ENCODE measurements around the gene GASK1B. TPM values are rescaled to one million over a fixed set of nuclear protein-coding genes. Genes with fewer than 3 reads are reported as not detected.

The GASK1B gene
- total RNA-seq, 1 experiment from 2014 or later: 1.1 TPM

GRCh38 chr4:158209825-158210807, 37.3 kb upstream of the GASK1B start, which contains the start of gene TMEM144:
Gene TMEM144 (plus strand): TSS chr4:158210486. CDS start chr4:158212668, 2,182 bp downstream.
- in situ Hi-C loops (cut with HindIII; ENCODE audit: low pct_unique_long_range_greater_than_20kb, low sequenced_read_pairs): no loop called here
- H3K4me3 ChIP-seq (ENCODE audit: low read depth in 2 of 2, low read length in 2 of 2): peak within 1 kb of the TSS; percentile 53 to 78
- intact Hi-C loops (cut with micrococcal nuclease; ENCODE audit: unreplicated experiment): no loop called here
- TF ChIP-seq SIN3A (IDR thresholded peaks at IDR 0.05; ENCODE audit: borderline replicate concordance, insufficient read depth, low read depth, low read length) (no peak), TCF7L2 (IDR thresholded peaks at IDR 0.05; ENCODE audit: low read depth, low read length) (no peak), POLR2AphosphoS5 (IDR thresholded peaks at IDR 0.05; ENCODE audit: low read depth, low read length) (no peak)
- TF ChIP-seq, protein P1, sequence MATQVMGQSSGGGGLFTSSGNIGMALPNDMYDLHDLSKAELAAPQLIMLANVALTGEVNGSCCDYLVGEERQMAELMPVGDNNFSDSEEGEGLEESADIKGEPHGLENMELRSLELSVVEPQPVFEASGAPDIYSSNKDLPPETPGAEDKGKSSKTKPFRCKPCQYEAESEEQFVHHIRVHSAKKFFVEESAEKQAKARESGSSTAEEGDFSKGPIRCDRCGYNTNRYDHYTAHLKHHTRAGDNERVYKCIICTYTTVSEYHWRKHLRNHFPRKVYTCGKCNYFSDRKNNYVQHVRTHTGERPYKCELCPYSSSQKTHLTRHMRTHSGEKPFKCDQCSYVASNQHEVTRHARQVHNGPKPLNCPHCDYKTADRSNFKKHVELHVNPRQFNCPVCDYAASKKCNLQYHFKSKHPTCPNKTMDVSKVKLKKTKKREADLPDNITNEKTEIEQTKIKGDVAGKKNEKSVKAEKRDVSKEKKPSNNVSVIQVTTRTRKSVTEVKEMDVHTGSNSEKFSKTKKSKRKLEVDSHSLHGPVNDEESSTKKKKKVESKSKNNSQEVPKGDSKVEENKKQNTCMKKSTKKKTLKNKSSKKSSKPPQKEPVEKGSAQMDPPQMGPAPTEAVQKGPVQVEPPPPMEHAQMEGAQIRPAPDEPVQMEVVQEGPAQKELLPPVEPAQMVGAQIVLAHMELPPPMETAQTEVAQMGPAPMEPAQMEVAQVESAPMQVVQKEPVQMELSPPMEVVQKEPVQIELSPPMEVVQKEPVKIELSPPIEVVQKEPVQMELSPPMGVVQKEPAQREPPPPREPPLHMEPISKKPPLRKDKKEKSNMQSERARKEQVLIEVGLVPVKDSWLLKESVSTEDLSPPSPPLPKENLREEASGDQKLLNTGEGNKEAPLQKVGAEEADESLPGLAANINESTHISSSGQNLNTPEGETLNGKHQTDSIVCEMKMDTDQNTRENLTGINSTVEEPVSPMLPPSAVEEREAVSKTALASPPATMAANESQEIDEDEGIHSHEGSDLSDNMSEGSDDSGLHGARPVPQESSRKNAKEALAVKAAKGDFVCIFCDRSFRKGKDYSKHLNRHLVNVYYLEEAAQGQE (IDR thresholded peaks at IDR 0.05; ENCODE audit: insufficient read depth in 1 of 2, low read depth in 2 of 2, low read length in 1 of 2): no peak
- TF ChIP-seq, protein P2, sequence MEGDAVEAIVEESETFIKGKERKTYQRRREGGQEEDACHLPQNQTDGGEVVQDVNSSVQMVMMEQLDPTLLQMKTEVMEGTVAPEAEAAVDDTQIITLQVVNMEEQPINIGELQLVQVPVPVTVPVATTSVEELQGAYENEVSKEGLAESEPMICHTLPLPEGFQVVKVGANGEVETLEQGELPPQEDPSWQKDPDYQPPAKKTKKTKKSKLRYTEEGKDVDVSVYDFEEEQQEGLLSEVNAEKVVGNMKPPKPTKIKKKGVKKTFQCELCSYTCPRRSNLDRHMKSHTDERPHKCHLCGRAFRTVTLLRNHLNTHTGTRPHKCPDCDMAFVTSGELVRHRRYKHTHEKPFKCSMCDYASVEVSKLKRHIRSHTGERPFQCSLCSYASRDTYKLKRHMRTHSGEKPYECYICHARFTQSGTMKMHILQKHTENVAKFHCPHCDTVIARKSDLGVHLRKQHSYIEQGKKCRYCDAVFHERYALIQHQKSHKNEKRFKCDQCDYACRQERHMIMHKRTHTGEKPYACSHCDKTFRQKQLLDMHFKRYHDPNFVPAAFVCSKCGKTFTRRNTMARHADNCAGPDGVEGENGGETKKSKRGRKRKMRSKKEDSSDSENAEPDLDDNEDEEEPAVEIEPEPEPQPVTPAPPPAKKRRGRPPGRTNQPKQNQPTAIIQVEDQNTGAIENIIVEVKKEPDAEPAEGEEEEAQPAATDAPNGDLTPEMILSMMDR (IDR thresholded peaks at IDR 0.05): no peak
- peaks cover 5% of the 10 kb centered on the region for H3K4me1 ChIP-seq (ENCODE audit: control insufficient read depth, insufficient read depth, low read length)
- POLR2A ChIA-PET: interaction anchor here (0.5 kb wide), 1 partner anchor 28 kb away, joined by 3 read pairs; no protein-coding TSS in a partner anchor
- DNase-seq (ENCODE audit: low read depth, low spot score) (peak; percentile 45), ATAC-seq (peak; percentile 99)
- H3K27me3 ChIP-seq (ENCODE audit: control insufficient read depth, insufficient read depth, low read length): no peaks in the 10 kb centered on the region
- peak within 1 kb of the TSS; percentile 82 for H3K27ac ChIP-seq (ENCODE audit: low read length)
- no TSS peak for BruUV-seq (replicated peaks)
- H3K36me3 ChIP-seq (ENCODE audit: control insufficient read depth, insufficient read depth, low read length): no peaks in the 10 kb centered on the region; the same call in 1 of the 2 replicates
- CTCF ChIA-PET: no interaction called here
- no peaks in the 10 kb centered on the region for H3K9me3 ChIP-seq (ENCODE audit: control insufficient read depth, insufficient read depth, low read depth, low read length)

GRCh38 chr4:158208963-158209640, 36.3 kb upstream of the GASK1B start:
- Histone ChIP-seq H3K36me3 (ENCODE audit: control insufficient read depth, insufficient read depth, low read length) (no peaks in the 10 kb centered on the region; the same call in 1 of the 2 replicates), H3K4me1 (ENCODE audit: control insufficient read depth, insufficient read depth, low read length) (peaks cover 5% of the 10 kb centered on the region), H3K27ac (ENCODE audit: low read length) (no peak overlapping the region), H3K27me3 (ENCODE audit: control insufficient read depth, insufficient read depth, low read length) (no peaks in the 10 kb centered on the region), H3K4me3 (ENCODE audit: low read depth in 2 of 2, low read length in 2 of 2) (no peak overlapping the region), H3K9me3 (ENCODE audit: control insufficient read depth, insufficient read depth, low read depth, low read length) (no peaks in the 10 kb centered on the region)
- POLR2A ChIA-PET: no interaction called here
- ATAC-seq (no peak), DNase-seq (ENCODE audit: low read depth, low spot score) (no peak)
- intact Hi-C loops (cut with micrococcal nuclease; ENCODE audit: unreplicated experiment): no loop called here
- CTCF ChIA-PET: no interaction called here
- in situ Hi-C loops (cut with HindIII; ENCODE audit: low pct_unique_long_range_greater_than_20kb, low sequenced_read_pairs): no loop called here
- BruUV-seq (replicated peaks): no TSS peak
- TF ChIP-seq, protein P2 (IDR thresholded peaks at IDR 0.05): no peak
- no peak for TF ChIP-seq SIN3A (IDR thresholded peaks at IDR 0.05; ENCODE audit: borderline replicate concordance, insufficient read depth, low read depth, low read length)
- TF ChIP-seq POLR2AphosphoS5 (IDR thresholded peaks at IDR 0.05; ENCODE audit: low read depth, low read length): no peak
- TF ChIP-seq, protein P1 (IDR thresholded peaks at IDR 0.05; ENCODE audit: insufficient read depth in 1 of 2, low read depth in 2 of 2, low read length in 1 of 2): no peak
- no peak for TF ChIP-seq TCF7L2 (IDR thresholded peaks at IDR 0.05; ENCODE audit: low read depth, low read length)
